GM13976 (cell line): ENCODE results near the gene TMOD1.
A peak's percentile ranks its signal among the peaks of the same experiment; 100 is the strongest.

Experiments used
- DNase-seq: peaks from one replicate; pipeline ENCODE4 v3.0.0; 2012; ENCODE audit warnings: low spot score
- CTCF ChIP-seq: IDR thresholded peaks from 2 replicates; pipeline ENCODE4 v1.5.1; 2012; ENCODE audit warnings: borderline replicate concordance, mild to moderate bottlenecking; ENCODE audit not compliant: insufficient read depth; ENCODE audit errors: extremely low read depth, missing control alignments, control extremely low read depth
- in situ Hi-C: fragments of 300-500 bp; cut with MboI; formaldehyde crosslinking; loops from one replicate; pipeline ENCODE4 v1.12.0; 2022; ENCODE audit warnings: low sequenced_read_pairs, mixed read lengths, inconsistent platforms; ENCODE audit not compliant: unreplicated experiment

The TMOD1 gene

GRCh38 chr9:97525451-97525850 lies 24.0 kb downstream of the TMOD1 start:
- no peak for TF ChIP-seq CTCF
- DNase-seq: no peak
- in situ Hi-C loops: no loop called here

DNA sequence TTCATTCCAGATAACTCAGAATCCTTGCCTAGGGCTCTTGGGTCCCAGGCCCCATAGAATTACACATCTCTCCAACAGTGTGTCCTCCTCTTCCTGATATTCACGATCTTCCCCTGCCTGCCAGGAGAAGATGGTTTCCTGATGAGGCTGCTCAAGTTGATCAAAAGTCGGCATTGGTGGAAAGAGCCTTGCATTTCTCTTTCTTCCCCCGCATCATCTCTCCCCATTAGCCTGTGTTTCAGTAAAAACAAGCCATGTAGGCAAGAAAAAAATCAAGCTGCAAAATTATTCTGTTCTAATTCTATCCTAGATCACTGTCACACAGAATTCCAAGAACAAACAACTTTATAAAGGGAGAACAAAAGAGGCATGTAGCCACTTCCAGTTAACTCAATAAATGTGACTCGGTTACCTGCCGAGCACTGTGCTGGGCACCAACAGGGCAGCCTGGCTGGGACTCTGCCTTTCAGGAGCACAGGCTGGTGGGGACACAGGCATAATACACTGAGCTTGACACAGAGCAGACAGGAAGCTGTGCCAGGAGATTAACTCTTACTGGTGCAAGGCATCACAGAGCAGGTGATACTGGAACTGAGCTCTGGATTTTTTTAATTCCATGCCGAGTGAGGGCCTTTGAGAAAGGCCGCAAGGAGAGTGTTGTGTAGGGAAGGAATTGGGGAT lies 25.6 kb downstream of the TMOD1 start:
- in situ Hi-C loops: no loop called here
- TF ChIP-seq CTCF: no peak
- DNase-seq: no peak

DNA sequence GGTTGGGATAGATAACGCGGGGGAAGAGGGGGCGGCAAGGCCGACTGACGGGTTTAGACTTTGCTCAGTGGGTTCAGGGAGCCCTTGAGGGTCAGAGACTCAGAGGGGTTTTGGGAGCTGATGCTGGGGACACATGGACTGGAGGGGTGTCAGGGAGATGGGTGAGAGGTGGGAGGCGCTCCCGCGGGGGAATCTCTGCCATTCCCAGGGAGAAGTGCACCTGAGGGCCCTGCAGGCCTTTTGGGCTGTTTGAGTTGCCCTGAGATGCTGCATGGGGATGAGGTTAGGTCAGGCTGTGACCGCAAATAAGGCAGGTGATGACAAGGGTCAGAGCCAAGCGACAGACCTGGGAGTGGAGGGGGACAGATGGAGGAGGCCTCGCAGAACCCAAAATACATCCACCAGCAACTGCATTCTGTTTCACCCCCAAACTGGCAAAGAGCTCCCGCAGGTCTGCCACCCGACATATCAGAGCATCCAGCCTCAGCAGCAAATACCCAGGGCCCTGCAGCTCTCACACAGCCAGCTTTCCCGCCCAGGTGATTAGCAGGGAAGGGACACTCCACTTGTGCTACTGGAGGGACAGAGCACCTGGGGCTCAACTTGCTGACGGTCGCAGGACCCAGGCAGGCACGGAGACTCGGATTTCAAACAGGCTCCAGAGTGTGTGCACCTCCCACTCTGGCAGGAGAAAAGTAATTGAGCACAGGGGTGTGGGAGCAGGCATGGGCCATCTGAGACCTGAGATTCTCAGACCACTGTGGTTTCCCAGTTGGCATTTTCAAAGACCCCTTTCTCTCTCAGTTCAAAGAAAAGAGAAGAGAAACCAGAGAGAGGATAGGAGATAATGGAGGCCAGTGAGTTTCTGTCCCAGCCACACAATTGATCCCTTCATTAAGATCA lies 26.4 kb downstream of the TMOD1 start:
- TF ChIP-seq CTCF: no peak
- DNase-seq: no peak
- in situ Hi-C loops: no loop called here

DNA sequence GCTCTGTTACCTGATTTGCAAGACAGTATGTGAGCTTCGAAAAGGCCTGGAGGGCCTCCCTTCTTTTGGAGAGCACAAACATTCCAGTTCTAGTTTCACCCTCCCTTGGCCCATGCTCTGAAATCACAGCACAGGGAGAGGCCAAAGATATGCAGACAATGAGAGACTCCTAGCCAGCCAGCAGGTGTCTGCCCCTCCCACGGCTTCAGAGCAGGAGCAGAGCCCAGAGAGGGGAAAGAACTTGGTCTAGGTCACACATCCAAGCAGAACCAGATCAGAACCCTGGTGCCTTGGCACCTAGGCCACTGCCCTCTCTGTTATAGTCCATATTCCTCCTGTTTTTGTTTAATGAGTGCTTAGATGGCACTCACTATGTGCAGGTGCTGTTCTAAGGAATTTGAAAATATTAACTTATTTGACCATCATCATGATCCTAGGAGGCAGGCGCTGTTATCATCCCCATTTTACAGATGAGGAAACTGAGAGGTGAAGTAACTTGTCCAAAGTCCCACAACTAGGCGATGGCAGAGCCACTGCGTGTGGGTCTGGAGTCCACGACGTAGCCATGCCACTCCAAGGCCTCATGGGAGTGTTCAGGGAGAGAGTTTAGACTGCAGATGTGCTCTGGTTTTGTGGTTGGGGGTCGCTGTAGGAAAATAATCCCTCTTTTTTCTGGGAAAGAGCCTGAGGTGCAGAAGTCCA lies 27.2 kb downstream of the TMOD1 start:
- DNase-seq: peak; percentile 43
- in situ Hi-C loops: no loop called here
- TF ChIP-seq CTCF: no peak

DNA sequence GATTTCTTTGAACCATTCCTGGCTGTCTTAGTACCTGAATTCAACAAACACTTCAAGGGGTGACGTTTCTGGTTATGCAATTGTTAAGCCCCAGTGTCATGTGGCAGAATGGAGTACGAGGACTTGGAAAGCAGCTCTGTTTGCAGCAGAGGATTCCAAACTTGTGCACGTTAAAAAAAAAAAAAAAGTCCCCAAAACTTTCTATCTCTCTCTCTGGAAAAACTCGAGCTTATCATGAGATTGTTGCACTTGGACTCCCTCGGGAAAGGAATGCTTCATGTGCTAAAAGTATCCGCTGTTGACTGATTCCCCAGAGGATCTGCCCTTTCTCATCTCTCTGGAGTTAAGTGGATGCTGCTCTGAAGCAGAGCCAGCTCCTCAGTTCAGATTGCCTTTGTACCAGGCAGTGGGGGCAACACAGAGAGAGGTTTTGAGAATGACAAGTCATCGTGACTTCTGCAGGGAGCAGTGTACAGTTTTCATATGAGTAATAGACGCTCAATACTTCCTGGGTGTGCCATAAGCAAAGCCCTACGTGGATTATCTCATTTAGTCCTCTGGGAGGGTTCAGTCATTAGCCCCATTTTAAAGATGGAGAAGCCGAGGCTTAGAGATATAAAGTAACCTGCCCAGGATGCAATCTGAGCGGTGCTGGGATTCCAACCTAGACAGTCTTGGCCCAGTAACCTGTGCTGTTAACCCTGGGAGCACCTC lies 28.1 kb downstream of the TMOD1 start:
- TF ChIP-seq CTCF: no peak
- in situ Hi-C loops: no loop called here
- peak; percentile 77 for DNase-seq

DNA sequence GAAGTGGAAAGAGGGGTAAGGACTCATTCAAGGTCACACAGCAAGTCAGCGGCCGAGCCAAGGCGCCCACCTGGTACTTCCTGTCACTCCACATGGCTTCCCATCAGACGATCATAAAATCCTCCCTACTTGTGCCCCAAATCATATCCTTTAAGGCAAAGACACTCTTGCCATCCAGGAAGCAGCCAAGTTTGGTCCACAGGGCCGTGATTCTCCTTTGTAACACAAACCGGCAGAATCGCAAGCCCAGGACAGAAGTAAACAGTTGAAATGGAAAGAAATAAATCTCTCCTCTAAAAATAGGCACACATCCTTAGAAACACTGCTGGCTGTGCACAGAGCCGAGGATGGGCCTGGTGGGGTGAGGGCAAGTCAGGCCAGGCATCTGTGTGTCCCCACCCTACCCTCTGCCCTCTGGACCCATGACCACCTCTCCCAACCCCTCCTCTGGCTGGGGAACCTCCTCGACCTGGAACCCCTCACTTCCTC lies 30.5 kb downstream of the TMOD1 start:
- in situ Hi-C loops: no loop called here
- no peak for TF ChIP-seq CTCF
- DNase-seq: no peak
